ENCODE data around the gene SERTM1.

DNA sequence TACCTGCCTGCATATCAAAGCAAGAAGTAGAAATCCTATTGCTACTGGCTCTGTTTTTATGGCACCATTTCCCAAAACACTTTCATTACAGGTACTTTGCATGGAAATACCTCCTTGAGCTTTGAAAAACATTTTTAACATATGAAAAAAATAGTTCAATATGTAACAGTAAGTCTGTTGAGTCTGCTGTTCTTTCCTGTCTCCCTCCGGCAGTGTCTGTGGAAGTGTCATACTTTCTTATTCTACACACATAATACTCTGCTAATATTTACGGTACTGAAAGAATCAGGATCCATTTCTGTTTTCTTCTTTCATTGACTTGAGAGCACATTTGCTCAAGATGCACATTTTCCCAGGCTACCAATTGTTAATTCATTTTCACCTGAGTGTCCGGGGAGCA lies 8.2 kb upstream of the SERTM1 start:
- TF ChIP-seq, protein P1, sequence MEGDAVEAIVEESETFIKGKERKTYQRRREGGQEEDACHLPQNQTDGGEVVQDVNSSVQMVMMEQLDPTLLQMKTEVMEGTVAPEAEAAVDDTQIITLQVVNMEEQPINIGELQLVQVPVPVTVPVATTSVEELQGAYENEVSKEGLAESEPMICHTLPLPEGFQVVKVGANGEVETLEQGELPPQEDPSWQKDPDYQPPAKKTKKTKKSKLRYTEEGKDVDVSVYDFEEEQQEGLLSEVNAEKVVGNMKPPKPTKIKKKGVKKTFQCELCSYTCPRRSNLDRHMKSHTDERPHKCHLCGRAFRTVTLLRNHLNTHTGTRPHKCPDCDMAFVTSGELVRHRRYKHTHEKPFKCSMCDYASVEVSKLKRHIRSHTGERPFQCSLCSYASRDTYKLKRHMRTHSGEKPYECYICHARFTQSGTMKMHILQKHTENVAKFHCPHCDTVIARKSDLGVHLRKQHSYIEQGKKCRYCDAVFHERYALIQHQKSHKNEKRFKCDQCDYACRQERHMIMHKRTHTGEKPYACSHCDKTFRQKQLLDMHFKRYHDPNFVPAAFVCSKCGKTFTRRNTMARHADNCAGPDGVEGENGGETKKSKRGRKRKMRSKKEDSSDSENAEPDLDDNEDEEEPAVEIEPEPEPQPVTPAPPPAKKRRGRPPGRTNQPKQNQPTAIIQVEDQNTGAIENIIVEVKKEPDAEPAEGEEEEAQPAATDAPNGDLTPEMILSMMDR (conservative IDR thresholded peaks at IDR 0.05 in 1 of 2, IDR thresholded peaks at IDR 0.05 in 1 of 2; ENCODE audit: low read depth in 1 of 2, low read length in 2 of 2): no peak
- no peak for TF ChIP-seq EZH2 (IDR thresholded peaks at IDR 0.05; ENCODE audit: low read length, missing control alignments)

Data from fibroblast of lung (primary cell).